BE2C (cell line): ENCODE measurements around the gene NT5DC1.

Experiments
- DNase-seq: peaks from one replicate; pipeline ENCODE4 v3.0.0-alpha.2; 2020
- H3K27me3 ChIP-seq: fragments of 250-450 bp; sonication (Bioruptor Pico); 2 replicates; pipeline ENCODE4 v1.5.1; 2020; ENCODE audit warnings: mild to moderate bottlenecking
- H3K36me3 ChIP-seq: fragments of 250-450 bp; sonication (Bioruptor Pico); 2 replicates; pipeline ENCODE4 v1.5.1; 2020; ENCODE audit warnings: mild to moderate bottlenecking
- H3K4me1 ChIP-seq: fragments of 250-450 bp; sonication (Bioruptor Pico); 2 replicates; pipeline ENCODE4 v1.5.1; 2020
- H3K4me3 ChIP-seq: 2 replicates; pipeline ENCODE4 v1.5.1; 2011; ENCODE audit warnings: low read depth, low read length
- H3K9me3 ChIP-seq: fragments of 250-450 bp; sonication (Bioruptor Pico); 2 replicates; pipeline ENCODE4 v1.5.1; 2020
- TF ChIP-seq, protein P1 (sequence below): IDR thresholded peaks from 2 replicates; pipeline ENCODE4 v1.5.1; 2012; ENCODE audit warnings: mild to moderate bottlenecking, low read depth, low read length

The NT5DC1 gene

DNA sequence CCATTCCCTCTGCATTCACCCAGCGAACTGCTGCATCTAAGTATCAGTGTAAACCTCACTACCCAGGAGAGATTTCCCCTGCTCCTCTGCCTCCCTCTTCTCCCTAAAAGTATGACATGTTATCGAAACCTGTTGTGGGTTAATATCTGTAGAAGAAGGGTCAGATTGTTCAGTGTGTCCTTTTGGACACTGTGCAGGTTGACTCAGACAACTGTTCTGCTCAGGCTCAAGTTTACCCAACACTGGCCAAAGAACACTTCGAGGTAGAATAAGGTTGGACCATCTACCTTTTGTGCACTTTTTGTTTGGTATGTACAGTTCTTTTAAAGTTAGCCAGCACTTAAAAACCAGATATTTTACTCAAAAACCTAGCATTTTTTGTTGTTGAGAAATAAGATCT lies 4.6 kb downstream of the NT5DC1 start:
- H3K4me3 ChIP-seq: no peak overlapping the region
- TF ChIP-seq, protein P1, sequence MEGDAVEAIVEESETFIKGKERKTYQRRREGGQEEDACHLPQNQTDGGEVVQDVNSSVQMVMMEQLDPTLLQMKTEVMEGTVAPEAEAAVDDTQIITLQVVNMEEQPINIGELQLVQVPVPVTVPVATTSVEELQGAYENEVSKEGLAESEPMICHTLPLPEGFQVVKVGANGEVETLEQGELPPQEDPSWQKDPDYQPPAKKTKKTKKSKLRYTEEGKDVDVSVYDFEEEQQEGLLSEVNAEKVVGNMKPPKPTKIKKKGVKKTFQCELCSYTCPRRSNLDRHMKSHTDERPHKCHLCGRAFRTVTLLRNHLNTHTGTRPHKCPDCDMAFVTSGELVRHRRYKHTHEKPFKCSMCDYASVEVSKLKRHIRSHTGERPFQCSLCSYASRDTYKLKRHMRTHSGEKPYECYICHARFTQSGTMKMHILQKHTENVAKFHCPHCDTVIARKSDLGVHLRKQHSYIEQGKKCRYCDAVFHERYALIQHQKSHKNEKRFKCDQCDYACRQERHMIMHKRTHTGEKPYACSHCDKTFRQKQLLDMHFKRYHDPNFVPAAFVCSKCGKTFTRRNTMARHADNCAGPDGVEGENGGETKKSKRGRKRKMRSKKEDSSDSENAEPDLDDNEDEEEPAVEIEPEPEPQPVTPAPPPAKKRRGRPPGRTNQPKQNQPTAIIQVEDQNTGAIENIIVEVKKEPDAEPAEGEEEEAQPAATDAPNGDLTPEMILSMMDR: no peak
- H3K36me3 ChIP-seq: no peaks in the 10 kb centered on the region
- no peak for DNase-seq
- no peaks in the 10 kb centered on the region for H3K27me3 ChIP-seq
- no peaks in the 10 kb centered on the region for H3K9me3 ChIP-seq
- H3K4me1 ChIP-seq: peaks cover 5% of the 10 kb centered on the region; the same call in 1 of the 2 replicates

DNA sequence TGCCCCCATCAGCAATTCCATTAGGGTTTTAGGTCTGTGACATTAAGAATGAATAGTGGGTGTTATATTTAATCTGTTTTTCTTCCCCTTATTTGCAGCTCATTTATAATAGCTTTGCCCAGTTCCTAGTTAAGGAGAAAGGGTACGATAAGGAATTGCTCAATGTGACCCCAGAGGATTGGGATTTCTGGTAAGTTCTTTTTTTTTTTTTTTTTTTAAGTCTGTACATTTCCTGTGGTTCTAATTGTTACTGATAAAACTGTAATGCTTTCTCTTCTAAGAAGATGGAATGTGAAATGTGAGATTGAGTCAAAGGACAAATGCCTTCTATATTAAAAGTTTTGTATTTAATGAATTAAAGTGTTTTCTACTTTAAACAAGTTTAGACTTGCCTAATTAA lies 5.5 kb downstream of the NT5DC1 start:
- H3K4me3 ChIP-seq: no peak overlapping the region
- TF ChIP-seq, protein P1: no peak

DNA sequence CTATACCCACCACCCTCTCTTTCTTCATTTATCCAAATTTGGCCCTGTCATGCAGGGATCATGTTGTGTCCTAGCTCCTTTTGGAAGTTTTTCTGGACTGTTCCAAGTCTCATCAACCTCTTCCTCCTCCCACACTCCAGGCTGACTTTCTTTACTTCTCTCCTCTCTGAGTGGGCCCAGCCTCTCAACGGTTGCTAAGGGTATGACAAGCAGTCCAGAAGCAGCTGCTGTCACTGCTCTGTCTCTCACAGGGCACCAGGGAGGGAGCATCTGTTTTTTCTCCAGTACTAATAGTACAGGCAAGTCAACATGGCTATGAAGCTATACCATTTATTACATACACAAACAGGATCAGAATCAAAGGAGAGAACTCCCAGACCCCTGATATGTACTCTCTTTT lies 8.2 kb downstream of the NT5DC1 start:
- H3K4me3 ChIP-seq: no peak overlapping the region
- H3K36me3 ChIP-seq: no peaks in the 10 kb centered on the region; the same call in 1 of the 2 replicates
- DNase-seq: peak; percentile 62
- H3K4me1 ChIP-seq: peaks cover 5% of the 10 kb centered on the region; the same call in 1 of the 2 replicates
- no peaks in the 10 kb centered on the region for H3K9me3 ChIP-seq
- TF ChIP-seq, protein P1: no peak
- no peaks in the 10 kb centered on the region for H3K27me3 ChIP-seq

More for the DNA sequence above, 5.5 kb downstream of the NT5DC1 start:
- no peaks in the 10 kb centered on the region for H3K27me3 ChIP-seq
- no peaks in the 10 kb centered on the region; the same call in 1 of the 2 replicates for H3K36me3 ChIP-seq
- peaks cover 5% of the 10 kb centered on the region; the same call in 1 of the 2 replicates for H3K4me1 ChIP-seq
- no peak for DNase-seq
- no peaks in the 10 kb centered on the region for H3K9me3 ChIP-seq

DNA sequence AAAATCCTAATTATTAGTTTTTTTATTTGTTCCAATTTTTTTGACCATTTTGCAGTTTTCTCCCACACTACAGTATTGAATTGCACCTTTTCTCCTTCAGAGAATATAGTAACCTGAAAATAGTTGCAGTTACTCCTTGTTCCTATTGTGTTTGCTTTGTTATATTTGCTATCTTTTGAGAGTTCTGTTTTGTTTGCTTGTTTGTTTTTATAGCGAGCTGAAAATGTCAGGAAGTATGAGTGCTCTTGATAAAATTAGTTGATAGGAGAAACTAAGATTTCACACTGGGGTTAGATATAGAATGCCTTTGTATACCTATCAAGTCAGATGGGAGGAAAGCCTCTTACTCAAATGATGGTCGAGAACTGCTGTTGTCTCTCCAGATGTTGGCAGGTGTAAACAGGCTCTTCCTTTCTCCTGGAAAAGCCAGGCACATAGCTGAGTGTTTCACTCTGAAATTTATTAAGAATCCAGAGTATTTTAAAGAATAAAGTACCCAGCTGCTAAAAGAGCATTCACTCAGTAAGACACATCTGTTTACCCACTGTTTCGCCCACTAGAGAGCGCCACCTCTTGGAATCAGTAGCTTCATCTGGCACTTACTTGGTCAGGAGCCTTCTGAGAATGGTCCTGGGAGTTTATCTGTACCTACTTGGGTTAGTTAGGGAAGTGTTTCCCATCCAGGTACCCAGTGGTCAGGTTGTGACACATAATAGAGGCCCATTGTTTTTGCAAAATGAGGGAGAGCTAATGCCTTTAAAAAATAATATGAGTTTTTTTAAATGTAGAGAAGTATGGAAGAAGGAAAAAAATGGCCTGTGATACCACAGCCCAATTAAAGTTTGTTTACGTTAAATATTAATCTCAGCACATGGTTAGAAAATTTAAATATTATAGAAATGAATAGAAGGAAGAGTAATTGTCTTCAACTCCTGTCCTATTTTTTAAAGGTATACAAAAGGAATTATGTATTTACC lies 11.2 kb downstream of the NT5DC1 start:
- Histone ChIP-seq H3K36me3 (no peaks in the 10 kb centered on the region; the same call in 1 of the 2 replicates), H3K27me3 (no peaks in the 10 kb centered on the region), H3K4me1 (peaks cover 5% of the 10 kb centered on the region; the same call in 1 of the 2 replicates), H3K9me3 (no peaks in the 10 kb centered on the region), H3K4me3 (no peak overlapping the region)
- TF ChIP-seq, protein P1: peak; percentile 92
- peak; percentile 63 for DNase-seq

DNA sequence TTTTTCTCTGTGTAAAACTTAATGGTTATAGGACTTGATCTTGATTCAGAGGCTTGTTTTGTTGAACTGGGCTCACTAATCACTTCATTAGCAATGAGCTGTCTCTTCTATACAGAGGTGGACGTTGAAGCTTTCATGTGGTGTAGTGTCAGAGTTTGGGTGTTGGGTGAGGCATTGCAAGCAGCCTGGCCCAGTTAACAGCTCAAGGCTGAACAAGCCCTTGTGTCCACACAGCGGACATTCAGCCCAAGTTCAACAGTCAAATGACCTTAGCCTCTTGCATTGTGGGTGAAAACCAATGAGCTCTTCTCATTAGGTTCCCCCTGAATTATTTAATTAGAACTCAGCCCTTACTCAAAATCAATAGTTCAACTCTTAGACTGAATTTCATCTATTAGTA lies 12.7 kb downstream of the NT5DC1 start:
- Histone ChIP-seq H3K36me3 (no peaks in the 10 kb centered on the region; the same call in 1 of the 2 replicates), H3K27me3 (no peaks in the 10 kb centered on the region), H3K9me3 (no peaks in the 10 kb centered on the region), H3K4me3 (no peak overlapping the region), H3K4me1 (peaks cover 5% of the 10 kb centered on the region; the same call in 1 of the 2 replicates)
- no peak for DNase-seq
- TF ChIP-seq, protein P1: no peak

DNA sequence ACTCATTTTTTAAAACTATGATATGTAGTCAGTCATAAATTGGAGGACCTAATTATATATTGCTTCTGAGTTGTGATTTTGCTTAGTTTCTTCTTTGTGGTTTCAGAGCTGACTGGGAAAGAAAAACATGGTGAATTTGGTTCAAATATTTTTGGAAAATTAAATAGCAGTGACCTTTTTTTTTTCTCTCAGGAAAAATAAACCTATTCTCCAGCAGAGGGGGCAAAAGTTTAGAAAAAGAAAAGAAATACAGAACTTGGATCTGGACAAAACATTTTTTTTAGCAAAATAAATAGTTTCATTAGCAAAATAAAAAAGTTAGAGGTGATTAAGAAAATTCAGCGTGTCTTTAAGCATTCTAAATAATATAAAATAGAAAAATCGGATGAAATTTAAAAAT lies 15.1 kb downstream of the NT5DC1 start:
- no peak for DNase-seq
- H3K4me3 ChIP-seq: no peak overlapping the region
- H3K36me3 ChIP-seq: no peaks in the 10 kb centered on the region; the same call in 1 of the 2 replicates
- H3K4me1 ChIP-seq: no peaks in the 10 kb centered on the region
- no peaks in the 10 kb centered on the region for H3K9me3 ChIP-seq
- TF ChIP-seq, protein P1: peak; percentile 31
- H3K27me3 ChIP-seq: no peaks in the 10 kb centered on the region
